NCI-H1436 treated with DMSO at 0.1 percent for 48 hours (cell line): ENCODE measurements around the gene LYRM4.
A peak's percentile ranks its signal among the peaks of the same experiment; 100 is the strongest.

ENCODE experiments used
- DNase-seq: peaks from one replicate; lab custom pipeline; 2025; lab: John Stamatoyannopoulos, UW

LYRM4 gene

DNA sequence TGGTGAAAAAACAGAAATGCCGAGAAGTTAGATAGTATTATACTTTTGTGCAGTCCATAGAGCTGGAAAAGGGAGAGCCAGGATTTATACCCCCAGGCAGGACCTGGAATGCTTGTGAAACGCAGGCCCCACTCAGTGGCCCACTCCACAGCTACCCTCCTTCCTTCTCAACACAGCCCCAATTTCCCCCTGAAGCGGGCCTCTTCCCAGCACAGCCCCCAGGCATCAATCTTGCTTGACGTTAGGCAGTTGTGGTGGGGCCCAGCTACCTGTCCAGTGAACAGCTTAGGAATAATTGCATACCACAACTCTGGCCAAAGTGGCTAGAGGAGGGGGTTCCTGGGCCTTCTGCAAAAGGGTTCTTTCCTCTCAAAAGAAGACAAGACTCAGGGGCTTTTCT is 114.4 kb downstream of the LYRM4 start:
- DNase-seq, result no peak

DNA sequence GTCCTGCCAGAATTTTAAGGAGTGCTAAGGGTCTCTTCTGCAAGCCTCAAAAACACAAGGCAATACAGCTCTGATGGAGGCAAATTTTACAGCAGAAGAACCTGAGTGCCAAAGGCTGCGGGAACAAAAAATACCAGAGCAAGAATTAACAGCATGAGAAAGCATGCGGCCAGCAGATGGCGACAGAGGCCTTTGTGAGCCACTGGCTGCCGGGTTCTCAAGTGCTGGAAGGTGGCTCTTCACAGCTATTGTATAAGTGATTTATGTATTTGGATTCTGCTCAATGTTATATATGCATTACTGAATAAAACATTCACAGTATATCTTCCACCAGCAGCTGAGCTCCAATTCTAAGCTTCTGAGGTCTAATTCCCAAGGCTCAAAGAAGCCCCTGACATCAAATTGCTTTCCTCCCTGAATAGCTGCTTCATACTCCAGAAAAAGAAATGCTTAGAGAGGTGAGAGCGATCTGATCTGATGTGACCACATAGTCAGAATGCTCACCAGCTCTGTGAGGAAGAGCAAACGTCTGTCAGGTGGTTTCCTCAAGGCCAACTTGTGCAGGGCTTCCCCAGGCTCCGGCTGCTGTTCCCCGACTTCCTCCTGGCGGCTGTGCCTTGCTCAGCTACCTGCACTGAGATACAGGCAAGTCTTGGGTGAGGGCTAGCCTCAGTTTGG is 117.0 kb downstream of the LYRM4 start:
- peak; percentile 34 for DNase-seq

DNA sequence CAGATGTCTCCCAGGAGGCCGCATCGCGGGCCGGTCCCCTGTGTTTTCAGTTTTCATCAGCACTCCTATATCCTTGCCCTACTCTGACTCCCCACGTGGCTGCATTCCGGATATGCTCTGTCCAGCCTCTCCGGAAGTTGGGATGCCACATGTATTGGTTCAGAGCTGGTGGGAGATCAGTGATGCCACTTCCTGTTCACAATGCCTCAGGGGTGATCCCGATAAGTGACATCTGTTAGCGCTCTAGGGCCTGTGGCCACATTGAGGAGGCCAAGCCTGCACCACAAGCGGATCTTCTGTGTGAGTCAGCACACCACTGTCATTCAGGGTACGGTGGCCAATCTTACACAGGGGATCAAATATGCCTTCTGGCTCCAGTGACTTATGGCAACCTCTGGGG is 117.8 kb downstream of the LYRM4 start:
- DNase-seq, result no peak

DNA sequence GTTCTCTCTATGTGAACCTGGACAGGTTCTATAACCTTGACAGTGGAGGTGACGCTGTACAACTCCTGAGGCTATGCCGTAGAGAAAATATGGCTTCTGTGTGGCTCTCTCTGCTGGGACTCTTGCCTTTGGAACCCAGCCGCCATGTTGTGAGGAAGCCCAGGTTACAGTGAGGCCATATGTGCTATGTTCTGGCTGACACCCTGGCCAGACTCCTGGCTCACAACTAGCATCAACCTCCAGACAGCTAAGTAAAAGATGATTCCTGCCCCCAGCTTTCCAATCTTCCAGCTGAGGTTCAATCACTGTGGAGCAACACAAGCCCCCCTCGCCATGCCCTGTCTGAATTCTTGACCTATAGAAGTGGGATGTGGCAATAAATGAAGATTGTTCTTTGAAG is 118.6 kb downstream of the LYRM4 start:
- no peak for DNase-seq

DNA sequence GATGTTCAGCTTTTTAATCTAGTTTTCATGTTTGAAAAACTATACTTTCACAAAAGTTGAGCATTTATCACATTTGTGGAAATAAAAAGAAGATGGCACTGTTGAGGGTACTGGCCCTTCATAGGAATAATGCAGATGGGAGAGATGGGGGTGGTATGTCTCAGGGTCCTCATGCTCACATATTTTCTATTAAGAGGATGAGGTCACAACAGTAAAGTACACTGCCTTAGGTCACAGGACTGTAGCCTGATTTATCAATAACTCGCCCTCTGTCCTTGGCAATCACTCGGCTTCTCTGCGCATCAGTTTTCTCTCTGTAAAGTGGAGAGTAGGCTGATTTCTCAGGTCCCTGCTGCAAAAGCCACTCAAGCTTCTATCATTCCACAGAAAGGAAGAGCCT is 119.7 kb downstream of the LYRM4 start:
- no peak for DNase-seq

DNA sequence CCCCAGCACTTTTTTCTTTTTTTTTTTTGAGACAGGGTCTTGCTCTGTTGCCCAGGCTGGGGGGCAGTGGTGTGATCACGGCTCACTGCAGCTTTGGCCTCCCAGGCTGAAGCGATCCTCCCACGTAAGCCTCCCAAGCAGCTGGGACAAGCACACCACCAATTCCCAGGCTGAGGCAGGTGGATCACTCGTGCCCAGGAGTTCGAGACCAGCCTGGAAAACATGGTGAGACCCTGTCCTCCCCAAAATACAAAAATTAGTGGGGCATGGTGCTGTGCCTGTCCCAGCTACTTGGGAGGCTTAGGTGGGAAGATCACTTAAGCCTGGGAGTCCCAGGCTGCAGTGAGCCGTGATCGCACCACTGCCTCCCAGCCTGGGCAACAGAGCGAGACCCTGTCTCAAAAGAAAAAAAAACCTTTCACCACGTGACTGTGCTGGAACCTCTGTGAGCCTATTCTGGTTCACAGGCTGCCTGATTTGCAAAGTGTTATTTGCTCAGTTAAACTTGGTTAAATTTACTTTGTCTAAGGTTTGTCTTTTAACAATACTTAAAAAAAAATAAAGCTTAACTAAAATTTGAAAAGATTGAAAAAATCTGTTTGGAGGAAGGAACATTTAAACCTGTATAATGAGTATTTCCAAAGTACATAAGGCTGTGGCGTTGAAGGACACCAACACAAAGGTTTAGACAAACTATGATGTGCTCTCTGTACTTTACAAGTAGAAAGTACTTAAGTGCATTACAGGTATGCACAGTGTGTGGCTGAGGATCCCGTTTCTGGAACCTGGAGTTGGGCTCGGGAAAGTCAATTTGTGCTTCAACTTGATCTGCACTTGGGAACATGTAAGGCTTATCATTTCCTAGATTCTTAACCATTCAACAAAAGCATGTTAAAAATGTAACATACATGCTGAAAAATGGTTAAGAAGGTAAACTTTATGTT is 120.7 kb downstream of the LYRM4 start:
- DNase-seq, result no peak

DNA sequence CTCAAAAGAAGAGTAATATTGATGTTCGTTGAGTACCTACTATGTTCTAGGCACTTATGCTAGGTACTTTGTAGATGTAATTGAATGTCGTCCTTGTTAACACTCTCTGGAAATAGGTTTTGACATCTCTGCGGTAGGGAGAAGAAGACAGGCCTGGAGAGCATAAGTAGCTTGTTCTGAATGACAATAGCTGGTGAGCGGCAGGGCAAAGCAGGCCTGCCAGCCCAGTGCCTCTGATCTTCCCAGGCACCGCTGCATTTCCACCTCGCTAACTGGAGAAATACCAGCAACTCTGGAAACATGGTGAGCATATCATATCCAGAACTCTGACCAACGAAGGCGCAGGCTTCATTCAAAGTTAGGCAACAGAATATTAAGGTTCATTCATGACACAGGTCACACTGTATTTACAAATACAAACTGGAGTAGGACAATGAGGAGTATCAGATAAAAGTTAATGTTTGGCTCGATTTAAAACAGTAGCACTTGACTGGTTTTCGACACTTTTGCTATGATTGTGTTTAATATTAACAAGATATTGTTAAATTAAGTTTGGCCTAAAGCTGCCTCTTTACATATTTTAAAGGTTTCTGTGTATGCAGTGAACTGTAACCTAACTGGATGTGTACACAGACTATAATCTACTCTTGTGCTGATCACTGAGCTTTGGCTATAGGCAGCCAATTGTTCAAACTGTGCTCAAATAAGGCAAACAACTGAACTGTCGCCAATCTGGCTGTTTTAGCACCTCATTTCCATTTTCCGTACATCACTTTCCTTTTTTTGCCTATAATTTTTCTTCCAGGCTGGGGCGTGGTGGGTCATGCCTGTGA is 121.5 kb downstream of the LYRM4 start:
- DNase-seq, result no peak

DNA sequence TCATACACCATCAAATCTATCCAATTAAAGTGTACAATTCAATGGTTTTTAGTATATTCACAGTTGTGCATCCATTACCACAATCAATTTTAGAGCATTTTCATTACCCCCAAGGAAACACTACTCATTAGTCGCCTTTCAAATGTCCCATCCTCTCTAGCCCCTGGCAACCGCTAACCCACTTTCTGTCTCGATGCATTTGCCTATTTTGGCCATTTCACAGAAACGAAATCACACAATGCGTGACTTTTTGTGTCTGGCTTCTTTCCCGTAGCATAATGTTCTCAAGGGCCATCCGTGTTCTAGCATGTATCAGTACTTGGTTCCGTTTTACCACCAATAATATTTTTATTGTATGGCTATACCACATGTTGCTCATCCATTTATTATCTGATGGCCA is 123.9 kb downstream of the LYRM4 start:
- no peak for DNase-seq

DNA sequence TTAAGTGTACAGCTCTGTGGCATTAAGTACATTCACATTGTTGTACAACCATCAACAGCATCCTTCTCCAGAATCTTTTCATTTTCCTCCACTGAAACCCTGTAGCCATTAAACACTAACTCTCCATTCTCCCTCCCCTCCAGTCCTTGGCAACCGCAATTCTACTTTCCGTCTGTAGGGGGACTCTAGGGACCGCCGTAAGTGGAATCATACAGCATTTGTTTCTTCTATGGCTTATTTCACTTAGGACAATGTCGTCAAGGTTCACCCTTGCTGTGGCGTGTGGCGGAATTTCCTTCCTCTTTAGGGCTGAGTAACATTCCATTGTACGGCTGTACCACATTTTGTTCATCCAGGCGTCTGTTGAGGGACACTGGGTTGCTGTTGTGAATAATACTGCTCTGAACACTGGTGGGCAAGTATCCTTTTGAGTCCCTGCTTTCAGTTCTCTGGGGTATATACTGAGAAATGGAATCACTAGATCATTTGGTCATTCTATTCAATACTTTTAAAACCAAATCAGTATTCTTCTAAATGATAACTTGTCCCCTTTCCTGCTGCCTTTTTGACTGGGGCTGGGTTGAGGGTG is 124.9 kb downstream of the LYRM4 start:
- no peak for DNase-seq

DNA sequence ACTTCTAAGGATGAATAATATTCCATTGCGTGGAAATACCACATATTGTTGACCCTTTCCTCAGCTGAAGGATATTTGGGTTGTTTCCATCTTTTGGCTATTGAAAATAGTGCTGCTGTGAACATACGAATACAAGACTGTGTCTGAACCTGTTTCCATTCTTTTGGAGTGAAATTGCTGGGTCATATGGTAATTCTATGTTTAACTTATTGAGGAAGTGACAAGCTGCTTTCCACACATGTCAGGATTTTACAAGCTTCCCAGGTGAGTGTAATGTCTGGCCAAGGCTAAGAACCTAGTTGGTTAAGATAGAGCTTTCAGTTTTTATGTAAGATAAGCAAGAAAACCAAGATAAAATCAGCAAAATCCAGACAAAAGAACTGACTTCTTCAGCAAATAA is 126.8 kb downstream of the LYRM4 start:
- DNase-seq, result no peak

DNA sequence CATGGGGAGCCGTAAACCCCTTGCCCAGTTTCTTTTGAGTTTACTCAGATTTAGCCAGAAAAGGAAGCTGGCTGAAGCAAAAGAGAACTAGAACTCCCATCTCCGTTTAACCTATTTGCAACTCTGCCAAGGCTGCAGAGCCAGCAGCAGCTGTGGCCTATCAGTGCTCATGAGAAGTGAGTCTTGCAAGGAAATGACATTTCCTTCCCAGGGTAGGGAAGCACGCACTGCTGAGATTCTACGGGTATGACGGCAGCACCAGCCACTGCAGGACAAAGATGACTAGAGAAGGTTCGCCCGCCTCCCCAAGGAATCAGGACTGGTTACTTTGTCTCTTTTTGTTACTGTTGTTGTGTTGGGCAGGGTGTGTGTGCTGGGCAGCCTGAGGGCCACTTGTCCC is 128.0 kb downstream of the LYRM4 start:
- DNase-seq, result no peak

DNA sequence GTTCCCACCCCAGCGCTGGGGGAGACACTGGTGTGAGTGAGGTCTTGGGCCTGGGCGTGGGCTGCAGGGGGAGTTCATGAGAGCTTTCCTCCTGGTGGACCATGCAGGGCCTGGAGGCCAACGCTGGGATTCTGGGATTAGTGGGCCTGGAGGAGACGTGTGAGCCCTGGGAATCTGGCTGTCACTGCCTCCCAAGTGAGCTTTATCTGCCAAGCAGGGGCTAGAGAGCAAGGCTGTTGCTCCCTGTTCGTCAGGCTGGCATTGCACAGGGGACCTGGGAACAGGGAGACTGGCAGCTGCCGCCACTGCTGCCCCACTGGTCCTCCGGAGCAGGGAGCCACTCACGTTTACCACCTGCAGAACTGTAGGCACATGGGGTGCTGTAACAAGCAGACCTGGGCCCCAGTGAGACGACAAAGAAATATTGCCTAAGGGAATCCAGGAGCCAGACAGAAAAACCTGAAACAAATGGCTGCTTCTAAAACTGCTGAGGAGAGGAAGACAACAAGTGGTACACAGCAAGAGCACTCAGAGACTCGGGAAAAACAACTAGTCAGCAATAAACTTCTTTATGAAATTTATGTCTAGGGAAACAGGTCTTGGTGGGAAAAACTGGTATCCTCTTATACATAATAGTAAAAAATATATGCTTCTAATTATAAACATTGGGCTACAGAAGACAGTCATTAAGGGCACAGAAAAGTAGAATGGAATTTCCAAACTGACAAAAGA is 130.4 kb downstream of the LYRM4 start:
- no peak for DNase-seq

DNA sequence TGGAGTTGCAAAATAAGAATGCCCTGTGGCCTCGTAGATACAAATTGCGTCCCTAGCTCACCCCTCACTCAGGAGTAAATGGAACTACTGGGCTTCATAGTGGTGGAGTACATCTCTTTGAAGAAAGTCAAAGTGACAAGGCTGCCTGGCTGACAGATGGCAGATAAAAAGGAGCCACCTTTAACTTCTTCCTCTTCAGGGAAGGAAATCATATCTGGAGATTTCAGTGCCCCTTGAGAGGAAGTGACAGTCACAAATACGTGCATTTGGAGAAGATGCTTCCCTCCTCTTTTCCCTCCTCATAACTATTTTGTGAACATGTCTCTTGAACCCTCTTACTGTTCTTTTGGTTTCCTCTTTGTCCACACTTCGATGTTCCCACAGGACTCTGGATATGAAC is 132.4 kb downstream of the LYRM4 start:
- DNase-seq, result no peak

DNA sequence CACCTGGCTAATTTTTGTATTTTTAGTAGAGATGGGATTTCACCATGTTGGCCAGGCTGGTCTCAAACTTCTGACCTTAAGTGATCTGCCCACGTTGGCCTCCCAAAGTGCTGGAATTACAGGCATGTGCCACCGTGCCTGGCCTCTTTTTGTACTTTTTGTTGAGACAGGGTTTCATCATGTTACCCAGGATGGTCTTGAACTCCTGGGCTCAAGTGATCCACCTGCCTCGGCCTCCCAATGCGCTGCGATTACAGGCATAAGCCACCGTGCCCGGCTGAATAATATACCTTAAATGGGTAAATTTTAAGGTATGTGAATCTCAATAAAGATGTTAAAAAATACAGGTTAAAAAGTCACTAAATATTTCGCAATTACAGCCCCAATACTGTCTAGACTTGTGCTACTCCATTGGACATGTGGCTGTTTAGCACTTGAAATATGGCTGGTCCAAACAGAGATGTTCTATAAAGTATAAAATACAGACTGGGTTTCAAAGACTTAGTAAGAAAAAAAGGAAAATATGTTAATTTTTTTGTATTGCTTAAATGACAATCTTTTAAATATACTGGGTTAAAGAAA is 133.6 kb downstream of the LYRM4 start:
- no peak for DNase-seq

DNA sequence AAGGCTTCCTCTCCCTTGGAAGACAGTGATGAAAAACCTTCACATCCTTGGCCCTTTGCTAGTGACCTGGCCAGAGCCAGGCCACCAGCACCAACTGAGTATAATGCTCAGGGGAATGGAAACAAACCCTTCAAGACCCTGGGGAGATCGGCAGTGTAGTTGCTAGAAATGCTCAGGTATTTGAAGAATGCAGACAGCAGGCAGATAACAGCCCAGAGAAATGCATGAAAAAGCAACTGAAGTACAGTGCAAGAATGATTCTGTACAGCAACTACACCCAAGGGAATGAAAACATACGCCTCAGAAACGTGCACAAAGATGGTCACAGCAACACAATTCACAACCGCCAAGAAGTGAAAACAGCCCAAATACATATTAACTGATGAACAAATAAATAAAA is 134.5 kb downstream of the LYRM4 start:
- DNase-seq, result no peak

DNA sequence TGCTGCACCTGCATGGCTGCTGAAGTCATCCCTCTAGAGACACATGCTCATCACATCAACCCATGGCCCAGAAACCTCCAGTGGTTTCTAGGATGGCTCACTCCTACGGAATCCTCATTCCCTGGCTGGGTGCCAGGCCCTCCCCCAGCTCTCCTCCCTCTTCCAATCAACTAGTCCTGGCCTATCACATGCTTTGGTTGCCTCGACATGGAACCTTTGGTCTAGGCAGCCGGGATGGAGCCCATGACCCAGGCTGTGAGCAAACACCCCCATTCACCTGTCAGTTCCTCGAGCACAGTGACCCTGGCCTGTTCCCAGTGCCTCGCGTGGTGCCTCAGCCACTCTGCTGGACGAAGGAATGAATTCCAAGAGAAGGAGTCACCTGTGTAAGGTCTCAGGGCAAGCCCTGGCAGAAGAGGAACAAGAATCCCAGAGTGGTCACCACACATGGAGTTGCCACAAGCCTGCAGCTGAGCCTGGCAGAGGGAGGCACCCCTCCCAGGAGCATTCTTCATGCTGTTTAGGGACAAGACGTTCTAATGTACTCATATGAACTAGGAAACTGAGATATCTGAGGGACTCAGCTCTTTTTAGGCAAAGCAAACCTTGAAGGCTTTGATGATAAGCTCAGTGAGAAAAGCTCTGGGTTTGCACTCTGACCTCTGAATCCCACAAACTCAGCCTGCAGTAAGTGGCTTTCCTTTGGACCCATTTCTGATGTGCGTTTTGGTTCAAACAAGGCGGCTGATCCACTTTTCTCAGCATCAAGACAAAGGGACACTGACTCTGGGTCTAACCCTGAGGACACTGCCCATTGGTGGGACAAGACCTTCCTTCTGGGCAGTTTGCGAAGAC is 135.4 kb downstream of the LYRM4 start:
- no peak for DNase-seq

DNA sequence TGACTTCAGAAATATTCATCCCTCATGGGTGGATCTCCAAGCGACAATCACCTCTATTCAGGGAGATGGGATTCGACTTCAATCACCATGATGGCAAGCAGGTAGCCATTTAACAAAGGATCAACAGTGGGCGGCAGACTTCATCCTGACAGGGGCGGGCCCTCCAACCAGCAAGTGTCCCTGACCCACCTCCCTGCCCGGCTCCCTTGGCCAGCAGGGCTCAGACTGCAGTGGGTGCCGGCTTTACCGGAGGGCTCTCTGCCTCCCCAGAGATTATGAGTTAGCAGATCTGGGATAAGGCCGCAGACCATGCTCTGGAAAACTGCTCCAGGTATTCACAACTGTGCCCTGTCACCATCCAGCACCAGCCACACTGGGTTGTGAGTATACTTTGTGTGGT is 136.2 kb downstream of the LYRM4 start:
- no peak for DNase-seq

DNA sequence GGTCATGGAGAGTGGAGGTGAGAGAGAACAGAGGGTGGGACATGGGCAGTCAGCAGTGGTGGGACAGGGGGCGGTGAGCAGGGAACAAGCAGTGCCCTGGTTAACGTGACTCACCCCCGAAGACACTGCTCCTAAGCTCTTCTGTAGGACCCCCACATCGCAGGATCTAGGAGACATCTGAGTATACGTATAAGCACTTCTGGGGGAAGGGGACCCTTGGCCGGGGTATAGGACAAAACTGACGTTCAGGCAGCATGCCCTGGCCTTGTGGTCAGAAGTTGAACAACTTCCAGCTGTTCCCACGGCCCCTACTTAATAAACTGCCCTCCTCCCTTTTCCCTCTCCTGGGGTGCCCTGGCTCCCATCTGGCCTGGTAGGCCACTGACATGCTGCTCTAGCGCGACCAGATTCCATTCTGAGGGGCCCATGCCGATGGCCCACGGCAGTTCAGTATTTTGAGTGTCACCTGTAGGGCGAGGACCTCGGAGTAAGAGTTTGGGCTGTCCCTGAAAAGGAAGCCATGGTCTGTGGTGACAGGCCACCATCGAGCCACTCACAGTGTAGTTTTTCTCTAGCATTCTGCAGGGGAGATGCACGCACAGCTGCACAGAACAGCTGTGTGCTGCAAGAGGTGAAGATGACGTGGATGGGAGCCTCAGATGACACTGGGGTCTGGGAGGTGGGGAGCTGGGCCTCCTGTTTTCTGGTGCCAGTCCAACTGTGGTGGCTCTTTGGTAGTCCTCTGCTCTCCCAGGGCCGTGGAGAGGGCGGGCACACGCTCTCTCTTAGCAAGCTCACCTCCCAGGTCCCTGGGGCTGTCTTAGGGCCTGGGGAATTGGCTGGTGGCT is 137.2 kb downstream of the LYRM4 start:
- no peak for DNase-seq

DNA sequence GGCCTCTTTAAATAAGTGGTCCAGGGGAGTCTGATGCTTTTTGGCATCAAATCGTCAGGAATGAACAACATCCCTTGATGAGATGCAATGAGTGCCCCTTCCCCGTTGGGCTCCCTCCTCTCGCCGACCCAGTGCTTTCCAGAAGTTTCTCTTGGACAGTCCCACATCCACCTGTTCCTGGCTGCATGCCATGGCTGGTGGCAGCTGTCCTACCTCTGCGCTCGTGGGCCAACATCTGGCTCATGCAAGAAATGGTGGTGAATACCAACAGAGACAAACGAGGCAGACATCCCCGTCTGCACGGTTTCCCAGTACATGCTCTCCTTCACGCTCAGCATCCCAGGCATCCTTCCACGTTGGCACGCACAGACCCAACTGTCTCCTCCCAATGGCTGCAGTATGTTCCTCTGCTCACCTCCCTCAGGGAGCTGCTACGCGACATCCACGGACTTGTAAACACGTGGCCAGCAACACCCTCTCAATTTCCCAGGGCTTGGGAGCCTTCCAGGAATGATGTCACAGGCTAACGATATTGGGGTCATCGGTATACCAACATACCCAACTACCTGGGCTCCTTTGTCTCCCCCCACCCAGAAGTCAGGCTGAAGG is 138.1 kb downstream of the LYRM4 start:
- no peak for DNase-seq
